Activated T-cell treated with anti-CD3 and anti-CD28 coated beads, Interleukin-2, amount 50 U/mL, for 1 hour (primary cell): Measurements from ENCODE around the gene APEH.
"Not testable (repeated sequence)": the region's sequence is repeated elsewhere in the genome, so short reads cannot be mapped to it uniquely, and the experiment has no call there.

Experiments
- DNase-seq: peaks from one replicate; pipeline ENCODE4 v3.0.0-alpha.2; 2020

Gene APEH

DNA sequence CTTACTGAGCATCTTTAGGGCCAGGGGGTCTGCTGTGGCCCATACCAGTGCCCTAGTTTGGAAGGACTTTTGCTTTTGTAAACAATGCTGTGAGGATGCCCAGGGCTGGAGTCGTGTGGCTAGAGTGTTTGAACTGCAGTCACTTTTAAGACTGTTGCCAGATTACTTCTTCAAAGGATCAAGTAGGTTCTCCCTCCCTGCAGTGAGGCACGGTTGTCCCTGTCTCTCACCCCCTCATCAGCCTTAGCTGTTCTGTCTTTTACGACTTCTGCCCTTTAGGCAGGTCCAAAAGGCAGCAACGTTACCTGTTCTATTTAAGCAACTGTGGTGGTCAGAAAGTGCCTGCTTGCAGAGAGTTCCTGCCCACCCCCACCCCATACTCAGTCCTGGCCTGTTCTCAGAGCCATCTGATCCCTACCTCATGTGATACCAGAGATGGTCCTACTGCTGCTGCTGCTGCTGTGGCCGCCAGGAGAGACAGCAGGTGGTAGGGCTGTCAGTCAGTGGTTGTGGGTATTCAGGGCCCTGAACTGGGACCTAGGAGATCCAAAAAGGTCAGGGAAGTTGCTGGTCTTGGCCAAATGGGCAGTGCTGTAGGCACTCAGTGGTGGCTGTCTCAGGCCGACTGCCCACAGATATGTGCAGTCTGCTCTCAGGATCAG is 20.4 kb downstream of the APEH start:
- not testable (repeated sequence) for DNase-seq

DNA sequence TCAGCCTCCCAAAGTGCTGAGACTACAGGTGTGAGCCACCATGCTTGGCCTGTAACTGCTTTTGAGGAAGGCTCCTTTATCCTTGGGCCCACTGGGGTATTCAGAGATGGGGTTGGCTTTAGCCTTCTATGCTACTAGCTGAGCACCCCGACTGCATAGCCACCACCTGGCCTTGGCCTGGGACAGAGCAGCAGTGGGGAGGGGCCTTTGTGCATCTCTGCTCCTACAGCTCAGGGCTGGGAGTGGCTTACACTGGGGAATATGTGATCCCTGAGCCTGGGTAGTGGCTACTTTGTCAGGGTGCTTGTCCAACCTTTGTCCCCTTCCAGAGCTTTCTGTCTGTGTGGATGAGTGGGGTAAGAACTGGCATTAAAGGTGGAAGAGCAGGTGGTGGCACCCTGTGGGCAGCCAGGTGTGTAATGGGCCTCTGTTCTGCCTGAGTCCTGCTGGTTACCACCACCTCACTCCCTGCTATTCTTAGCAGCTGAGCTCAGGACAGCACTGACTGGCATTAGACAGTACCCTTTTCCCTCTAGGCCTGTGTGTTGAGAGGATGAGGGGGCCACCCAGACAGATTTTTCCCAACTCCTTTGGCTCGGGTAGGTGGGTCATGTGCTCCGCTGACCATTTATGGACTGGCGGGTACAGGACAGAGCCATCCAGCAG is 21.3 kb downstream of the APEH start:
- DNase-seq: not testable (repeated sequence)

DNA sequence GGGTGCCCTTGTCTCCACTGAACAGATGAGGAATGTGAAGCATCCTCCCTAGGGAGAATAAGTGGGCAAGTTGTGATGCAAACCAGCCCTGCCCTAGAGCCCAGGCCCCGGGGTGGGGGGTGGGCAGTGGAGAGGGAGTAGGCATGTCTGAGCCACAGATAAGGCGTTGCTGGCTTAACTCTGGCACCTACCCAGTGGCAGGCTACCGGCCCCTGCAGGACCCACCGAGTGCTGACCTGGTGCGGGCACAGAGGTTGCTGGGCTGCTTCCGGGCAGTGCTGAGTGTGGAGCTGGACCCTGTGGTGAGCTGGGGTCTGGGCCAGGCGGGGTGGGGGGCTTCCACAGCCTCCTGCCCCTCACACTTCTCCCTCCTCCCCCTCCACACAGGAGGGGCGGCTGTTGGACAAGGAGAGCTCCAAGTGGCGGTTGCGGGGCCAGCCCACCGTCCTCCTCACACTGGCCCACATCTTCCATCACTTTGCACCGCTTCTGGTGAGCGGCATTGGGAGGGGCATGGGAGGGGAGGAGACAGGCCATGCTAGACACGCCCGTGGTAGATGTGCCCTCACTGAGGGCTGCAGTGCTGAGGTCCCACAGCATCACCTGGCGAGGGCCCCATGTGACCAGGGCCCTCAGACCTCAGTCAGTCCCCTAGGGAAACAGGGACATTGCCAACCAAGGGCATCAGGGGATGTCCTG is 25.3 kb downstream of the APEH start:
- DNase-seq: no peak

DNA sequence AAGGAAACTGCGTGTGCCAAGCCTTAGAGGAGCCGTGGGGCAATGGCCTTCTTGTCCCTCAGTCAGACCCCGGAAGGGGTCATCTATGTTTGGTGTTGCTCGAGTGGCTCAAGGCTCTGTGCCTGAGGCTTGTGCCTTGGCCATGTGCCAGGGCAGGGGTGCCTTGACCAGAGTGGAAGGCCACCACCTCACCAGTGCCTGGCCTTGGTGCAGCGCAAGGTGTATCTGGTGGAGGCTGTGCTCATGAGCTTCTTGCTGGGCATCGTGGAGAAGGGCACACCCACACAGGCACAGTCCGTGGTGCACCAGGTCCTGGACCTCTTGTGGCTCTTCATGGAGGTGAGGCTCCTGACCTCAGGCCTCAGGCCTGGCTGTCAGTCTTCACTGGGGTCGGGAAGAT is 25.9 kb downstream of the APEH start:
- DNase-seq: no peak

DNA sequence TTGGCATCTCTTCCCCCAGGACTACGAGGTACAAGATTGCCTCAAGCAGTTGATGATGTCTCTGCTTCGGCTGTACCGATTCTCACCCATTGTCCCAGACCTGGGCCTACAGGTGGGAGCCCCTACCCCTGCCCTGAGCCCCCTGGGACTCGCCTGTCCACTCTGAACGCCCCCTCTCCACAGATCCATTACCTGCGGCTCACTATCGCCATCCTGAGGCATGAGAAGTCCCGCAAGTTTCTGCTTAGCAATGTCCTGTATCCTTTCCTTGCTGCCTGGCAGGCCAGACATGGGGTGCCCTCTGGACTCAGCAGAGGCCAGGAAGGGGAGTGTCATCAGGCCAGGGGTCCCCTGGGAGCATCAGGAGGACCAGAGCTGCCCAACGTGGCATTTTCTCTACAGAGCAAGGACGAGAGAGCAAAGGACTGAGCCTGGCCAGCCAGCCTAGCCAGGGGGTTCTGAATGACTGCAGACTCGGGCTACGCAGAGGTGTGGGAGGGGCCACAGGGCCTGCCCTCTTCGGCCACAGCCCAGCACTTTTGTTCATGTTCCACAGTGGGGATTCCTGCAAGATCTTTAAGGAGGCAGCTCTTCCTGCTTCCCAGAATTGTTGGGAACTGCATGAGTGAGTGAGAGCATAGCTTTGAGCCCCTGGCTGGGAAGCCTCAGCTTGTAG is 26.4 kb downstream of the APEH start:
- DNase-seq: no peak

DNA sequence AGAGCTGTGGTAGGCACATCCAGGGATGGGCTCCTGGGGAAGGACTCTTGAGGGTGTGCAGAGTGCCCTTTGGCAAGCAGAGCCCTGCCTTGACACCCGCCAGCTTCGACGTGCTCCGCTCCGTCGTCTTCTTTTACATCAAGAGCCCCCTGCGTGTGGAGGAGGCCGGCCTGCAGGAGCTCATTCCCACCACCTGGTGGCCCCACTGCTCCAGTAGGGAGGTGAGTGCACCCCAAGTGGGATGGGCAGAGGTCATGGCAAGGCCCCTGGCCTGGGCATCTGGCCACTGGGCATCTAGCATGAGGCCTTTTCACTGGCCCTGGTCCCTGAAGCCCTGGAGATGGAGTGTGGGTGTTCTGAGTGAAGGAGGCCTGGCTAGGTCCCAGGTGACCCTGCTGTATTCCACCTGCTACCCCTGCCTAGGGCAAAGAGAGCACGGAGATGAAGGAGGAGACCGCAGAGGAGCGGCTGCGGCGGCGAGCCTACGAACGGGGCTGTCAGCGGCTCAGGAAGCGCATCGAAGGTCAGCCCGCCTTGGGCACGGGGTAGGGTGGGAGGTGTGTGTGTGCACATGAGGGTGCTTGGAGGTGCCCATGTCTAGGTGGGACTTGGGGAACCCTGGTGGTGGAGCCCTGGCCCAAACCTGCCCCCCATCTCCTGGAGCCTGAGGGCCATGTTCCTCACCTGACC is 27.4 kb downstream of the APEH start:
- DNase-seq: no peak

DNA sequence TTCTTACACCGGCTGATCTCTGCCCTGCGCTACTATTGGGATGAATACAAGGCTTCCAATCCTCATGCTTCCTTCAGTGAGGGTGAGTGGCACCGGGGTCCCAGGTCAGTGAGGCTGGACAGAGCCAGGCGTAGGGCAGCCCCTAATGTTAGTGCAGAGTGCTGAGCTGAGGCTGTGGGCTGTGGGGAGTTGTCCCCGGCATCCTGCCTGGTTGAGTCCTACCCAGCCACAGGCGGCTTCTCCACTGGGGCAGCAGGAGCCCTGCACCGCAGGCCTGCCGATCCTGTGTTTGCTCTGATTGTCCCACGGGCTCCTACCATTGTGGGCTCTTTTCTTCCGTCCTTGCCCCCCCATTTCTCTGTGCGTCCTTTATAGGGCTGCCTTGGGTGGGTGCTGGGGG is 28.5 kb downstream of the APEH start:
- no peak for DNase-seq

DNA sequence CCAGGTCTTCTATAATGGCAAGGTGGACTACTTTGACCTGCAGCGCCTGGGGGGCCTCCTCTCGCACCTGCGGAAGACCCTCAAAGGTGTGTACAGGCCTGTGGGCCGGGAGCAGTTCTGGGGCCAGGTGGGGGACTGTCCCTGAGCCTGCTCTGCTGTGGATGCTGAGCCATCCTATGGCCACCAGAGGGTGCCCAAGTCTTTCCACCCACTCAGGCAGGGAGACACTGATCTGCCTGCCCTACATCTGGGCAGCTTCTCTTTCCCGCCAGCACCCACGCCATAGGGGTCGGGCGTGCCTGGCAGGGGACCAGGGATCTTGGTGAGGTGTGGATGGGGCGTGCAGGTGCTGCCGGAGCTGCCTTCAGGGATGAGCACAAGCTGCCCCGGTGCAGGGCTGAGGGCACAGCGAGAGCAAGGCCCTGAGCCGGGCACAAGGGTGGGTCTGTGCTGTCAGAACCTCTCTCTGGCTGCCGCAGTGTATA is 29.3 kb downstream of the APEH start:
- peak; percentile 69 for DNase-seq

DNA sequence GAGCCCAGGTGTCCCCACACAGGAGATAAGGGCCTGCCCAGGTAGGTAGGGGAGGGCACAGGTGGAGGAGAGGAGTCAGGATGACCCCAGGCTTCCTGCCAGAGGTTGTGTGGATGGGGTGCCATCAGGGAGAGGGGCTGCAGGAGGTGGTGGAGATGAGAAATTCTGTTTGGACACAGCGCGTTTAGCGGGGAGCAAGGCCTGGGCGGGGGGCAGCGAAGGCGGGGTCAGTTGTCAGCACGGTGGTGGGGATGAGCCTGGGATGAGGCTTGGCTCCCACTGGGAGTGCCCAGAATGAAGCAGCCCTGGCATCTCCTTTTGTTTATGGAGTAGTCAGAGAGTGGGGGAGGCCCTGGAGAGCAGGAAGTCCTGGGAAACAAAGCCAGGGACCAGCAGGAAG is 29.8 kb downstream of the APEH start:
- DNase-seq: no peak

DNA sequence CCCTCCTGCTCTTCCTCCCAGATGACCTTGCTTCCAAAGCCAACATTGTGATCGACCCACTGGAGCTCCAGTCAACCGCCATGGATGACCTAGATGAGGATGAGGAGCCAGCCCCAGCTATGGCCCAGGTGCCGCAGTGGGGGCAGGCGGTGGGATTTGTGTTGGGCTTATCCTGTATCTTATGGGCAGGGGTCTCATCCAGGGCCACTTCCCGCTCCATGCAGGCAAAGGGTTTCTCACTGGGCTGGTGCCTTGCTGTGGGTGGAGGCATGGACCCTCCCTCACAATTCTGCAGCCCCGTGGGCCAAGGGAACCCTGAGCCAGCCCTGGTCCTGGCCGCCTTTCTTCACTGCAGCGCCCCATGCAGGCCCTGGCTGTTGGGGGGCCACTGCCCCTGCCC is 30.5 kb downstream of the APEH start:
- no peak for DNase-seq

DNA sequence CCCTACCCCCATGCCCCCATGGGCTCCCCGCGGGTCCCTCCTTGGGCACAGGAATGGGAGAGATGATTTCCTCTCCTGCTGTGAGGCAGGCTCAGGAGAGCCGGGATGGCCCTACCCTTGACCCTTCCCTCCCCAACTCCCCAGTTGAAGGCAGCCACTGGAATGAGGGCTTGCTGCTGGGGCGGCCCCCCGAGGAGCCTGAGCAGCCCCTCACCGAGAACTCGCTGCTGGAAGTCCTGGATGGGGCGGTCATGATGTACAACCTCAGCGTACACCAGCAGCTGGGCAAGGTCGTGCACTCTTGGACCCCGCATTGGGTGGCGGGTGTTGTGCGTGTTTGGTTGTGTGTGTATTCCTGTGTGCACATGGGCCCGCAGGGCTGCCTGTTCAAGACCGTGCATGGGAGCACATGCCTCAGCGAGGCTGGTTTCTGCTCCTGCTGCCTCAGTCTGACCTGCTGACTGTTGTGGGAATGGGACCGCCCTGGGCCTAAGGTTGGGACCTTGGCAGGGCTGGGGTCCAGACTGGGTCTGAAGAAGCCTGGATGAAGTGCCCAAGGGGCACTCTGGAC is 31.3 kb downstream of the APEH start:
- DNase-seq: no peak

DNA sequence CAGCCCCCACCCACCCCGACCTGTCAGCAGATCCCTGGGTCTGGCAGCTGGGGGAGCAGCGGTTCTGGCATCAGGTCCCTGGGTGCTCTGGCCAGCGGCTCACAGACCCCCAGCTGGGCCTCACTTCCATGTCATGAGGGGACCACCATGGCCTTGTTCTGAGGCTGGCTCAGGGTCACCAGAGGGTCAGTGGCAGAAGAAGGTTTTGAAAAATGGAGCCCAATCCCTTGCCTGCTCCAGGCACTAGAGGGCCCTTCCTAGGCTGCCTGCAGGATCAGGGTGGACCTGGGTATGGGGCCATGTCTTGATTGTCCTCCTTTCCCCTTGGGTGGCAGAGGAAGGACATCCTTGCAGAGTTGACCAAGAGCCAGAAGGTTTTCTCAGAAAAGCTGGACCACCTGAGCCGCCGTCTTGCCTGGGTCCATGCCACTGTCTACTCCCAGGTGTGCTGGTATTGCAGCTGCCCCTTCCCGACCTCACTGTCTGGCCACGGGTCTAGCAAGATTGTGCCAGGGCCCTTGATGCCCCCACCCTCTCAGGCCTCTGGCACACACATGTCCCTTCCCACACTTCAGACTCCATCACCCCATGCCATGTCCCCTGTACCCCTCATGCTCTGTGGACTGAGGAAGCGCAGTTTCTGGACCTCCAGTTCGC is 32.4 kb downstream of the APEH start:
- DNase-seq: no peak

DNA sequence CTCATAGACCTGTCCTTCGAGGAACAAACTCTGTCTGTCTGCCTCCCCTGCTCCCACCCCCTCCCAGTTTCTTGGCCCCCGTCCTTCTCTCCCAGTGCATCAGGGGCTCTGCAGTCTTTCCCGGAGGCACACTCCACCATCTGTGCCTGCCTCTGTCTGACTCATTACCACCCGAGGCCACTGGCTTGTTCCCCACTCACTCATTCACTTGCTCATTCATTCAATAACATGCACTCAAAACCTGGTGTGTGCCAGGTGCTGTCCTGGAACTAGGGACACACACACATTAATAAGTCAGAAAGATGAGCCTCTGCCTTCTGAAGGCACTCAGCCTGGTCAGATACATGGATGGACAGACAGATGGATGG is 32.9 kb downstream of the APEH start:
- no peak for DNase-seq

DNA sequence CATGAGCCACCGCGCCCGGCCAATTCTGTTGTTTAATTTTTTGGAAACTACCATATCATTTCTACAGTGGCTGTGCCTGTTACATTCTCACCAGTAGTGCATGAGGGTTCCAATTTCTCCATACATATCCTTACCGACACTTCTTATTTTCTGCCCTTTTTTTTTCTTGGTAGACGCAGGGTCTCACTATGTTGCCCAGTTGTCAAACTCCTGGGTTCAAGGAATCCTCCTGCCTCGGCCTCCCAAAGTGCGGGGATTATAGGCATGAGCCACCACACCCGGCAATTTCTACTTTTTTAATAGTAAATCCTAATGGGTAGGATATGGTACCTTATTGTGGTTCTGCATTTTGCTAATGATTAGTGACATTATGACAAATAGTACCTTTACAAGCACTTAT is 35.7 kb downstream of the APEH start:
- no peak for DNase-seq

DNA sequence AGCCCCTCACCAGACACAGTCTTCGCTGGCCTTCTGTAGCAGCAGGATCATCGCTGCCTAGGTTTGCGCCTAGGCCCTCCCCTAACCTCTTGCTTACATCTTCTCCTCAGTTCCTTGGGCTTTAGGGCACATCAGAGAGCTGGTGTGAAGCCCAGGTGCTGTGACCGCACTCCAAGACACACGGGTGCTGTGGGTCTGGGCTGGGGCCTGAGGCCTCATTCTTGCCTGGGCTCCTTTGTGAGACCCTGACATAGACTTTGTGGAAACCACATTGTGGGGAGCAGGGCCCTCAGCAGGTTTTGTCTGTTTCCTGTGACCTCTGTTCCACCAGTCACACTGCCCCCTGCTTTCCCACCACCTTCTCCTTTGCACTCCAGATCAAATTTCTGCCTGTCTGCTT is 37.3 kb downstream of the APEH start:
- DNase-seq: no peak

DNA sequence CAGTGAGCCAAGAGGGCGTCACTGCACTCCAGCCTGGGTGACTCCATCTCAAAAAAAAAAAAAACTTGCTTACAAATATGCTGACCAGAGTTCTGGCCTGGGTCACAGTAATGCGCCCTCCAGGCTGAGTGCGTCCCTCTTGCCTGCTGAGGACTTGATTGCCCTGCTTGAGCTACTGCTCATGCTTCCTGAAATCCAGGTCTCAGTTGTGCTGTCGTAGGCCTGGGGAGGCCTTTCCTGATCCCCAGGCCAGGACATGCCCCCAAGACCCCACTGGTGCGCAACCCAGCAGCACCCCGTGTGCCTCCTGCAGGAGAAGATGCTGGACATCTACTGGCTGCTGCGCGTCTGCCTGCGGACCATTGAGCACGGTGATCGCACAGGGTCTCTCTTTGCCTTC is 38.0 kb downstream of the APEH start:
- no peak for DNase-seq

DNA sequence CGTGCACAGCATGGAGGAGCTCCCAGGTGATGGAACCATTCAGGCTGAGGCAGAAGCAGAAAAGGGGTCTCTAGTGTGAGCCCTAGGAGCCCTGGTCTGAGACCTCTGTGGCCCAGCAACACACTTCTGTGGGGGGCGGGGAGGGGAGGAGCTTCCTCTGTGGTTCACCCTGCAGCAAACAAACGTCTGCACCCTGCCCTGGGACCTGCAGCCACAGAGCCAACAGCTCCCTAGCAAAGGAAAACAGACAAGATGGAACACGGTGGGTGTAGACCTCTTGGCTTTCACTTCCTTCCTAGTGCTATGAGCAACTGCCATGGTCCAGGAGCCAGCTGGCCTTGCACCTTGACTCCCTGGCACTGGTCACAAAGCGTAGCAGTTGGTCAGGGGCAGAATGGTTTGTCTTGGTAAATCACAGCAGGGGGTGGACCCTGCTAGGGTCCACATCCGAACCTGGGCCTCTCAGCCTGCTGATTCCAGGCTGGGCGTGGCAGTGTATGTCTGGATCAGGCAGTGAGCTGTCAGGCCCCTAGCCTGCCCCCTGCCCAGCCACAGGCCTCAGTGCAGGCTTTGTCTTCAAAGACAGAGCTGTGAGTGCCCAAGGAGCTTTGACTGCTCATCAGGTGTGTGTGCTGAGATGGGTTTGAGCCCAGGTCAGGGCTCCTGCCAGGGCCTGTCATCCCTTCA is 38.6 kb downstream of the APEH start:
- DNase-seq: no peak

DNA sequence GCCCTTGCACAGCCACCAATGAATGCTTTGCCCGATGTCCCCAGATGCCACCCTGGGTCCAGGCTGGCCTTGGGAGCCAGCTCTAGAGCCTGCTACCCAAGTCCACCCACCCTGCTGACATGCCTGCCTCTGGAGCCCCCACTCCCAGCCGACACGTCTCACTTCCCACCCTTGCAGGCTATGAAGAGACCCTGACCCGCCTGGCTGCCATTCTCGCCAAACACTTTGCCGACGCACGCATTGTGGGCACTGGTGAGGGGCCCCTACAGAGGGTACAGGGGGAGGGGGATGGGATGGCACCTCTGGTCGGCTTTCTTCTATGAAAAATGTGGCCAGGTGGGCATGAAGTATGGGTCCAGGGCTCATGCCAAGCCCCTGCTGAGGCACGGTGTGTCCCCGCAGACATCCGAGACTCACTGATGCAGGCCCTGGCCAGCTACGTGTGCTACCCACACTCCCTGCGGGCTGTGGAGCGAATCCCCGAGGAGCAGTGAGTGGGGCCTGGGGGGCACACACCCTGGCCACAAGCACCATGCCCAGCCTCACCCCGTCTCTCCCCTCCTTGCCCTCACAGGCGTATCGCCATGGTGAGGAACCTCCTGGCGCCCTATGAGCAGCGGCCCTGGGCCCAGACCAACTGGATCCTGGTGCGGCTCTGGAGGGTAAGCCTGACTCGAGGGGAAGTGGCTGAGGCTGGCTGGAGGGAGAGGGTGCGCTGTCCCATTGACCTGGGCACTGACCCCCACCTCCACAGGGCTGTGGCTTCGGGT is 39.4 kb downstream of the APEH start:
- no peak for DNase-seq

DNA sequence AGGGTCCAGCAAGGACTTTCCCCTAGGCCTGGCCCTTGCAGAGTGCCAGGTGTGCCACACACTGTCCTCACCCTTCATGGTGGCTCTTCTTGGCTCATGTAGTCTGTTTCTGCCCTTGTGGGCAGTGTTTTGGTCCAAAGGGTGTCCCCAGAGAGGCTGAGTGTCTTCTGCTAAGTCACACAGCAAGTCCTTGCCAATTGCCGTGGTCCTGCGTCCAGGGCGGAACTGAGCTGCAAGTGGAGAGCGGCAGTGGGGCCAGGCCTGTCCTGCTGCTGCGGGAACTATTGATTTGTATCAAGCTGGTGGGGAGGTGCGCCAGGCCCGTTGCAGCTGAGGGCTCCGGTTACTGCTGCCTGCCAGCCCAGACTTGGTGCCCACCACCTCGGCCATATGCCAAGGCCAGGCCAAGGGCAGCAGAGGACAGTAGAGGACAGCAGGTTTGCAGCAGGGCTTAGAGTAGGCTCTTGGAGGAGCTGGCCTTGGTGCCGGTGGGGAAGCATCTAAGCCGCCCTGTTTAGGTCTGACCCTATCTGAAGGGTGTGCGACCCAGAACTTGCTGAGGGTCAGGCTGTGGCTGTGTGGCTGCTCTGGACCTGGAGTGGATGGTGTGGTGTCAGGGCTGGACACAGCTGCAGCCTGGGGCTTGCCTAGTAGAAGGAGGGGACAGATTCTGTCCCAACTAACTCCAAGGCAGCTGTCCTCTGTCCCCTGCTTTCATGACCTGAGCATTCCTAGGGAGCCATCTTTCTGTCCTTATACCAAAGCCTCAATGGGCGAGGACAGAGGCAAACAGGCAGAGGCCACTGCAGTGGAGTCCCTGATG is 40.8 kb downstream of the APEH start:
- no peak for DNase-seq

DNA sequence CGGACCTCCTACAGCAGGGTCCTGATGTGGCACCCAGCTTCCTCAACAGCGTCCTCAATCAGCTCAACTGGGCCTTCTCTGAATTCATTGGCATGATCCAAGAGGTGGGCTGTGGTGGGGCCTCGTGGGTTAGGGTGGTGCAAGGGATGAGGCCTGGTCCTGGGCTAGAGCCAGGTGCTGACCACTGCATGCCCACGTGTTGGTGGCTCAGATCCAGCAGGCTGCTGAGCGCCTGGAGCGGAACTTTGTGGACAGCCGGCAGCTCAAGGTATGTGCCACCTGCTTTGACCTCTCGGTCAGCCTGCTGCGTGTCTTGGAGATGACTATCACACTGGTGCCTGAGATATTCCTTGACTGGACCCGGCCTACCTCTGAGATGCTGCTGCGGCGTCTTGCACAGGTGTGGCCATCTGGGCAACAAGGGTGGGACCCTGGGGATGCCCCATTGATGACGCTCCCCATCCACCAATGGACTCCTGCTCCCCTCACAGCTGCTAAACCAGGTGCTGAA is 41.5 kb downstream of the APEH start:
- DNase-seq: no peak
